ENCODE data around the gene BMPR1A. TPM values are rescaled to one million over a fixed set of nuclear protein-coding genes. Genes with fewer than 3 reads are reported as not detected.
"Not testable (repeated sequence)": the region's sequence is repeated elsewhere in the genome, so short reads cannot be mapped to it uniquely, and the experiment has no call there.

BMPR1A gene
- total and polyA plus RNA-seq, 3 experiments from 2014 or later = 6.4 to 21.9 (median 20.9) TPM

DNA sequence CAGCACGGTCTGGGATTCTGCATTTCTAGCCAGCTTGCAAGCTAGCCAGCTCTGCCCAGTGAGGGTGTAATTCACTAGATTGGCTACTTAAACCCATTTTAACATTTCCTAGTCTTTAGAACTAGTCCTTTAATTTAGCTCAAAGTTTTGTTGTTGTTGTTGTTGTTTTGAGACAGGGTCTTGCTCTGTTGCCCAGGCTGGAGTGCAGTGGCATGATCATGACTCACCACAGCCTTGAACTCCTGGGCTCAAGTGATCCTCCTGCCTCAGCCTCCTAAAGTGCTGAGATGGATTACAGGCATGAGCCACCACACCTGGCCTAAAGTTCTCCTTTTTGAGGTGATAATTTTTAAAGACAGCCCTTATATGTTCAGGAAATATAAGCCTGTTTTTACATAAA, 94.1 kb downstream of the BMPR1A start:
- H3K4me1 ChIP-seq (ENCODE audit: insufficient read depth, low read length) = no peaks in the 10 kb centered on the region
- H3K27ac ChIP-seq (ENCODE audit: low read depth, low read length) = no peak overlapping the region
- H3K9me3 ChIP-seq (ENCODE audit: low read length) = no peaks in the 10 kb centered on the region
- H3K36me3 ChIP-seq (ENCODE audit: insufficient read depth, low read length) = no peaks in the 10 kb centered on the region
- Mint-ChIP-seq H3K9me3 (peaks cover 0 to 10% (median 2%) of the 10 kb centered on the region in 5 donors), H3K27me3 (no peaks in the 10 kb centered on the region), H3K27ac (no peak overlapping the region), H3K36me3 (peaks cover 21 to 24% (median 22%) of the 10 kb centered on the region in 3 donors), H3K4me1 (no peaks in the 10 kb centered on the region), H3K4me3 (no peak overlapping the region)
- DNase-seq = no peak
- no peak overlapping the region for H3K4me3 ChIP-seq (ENCODE audit: low read length)
- no peaks in the 10 kb centered on the region for H3K27me3 ChIP-seq (ENCODE audit: insufficient read depth, low read length, poor library complexity, severe bottlenecking)
- ChIA-PET CTCF (no interaction called here), POLR2A (no interaction called here)

DNA sequence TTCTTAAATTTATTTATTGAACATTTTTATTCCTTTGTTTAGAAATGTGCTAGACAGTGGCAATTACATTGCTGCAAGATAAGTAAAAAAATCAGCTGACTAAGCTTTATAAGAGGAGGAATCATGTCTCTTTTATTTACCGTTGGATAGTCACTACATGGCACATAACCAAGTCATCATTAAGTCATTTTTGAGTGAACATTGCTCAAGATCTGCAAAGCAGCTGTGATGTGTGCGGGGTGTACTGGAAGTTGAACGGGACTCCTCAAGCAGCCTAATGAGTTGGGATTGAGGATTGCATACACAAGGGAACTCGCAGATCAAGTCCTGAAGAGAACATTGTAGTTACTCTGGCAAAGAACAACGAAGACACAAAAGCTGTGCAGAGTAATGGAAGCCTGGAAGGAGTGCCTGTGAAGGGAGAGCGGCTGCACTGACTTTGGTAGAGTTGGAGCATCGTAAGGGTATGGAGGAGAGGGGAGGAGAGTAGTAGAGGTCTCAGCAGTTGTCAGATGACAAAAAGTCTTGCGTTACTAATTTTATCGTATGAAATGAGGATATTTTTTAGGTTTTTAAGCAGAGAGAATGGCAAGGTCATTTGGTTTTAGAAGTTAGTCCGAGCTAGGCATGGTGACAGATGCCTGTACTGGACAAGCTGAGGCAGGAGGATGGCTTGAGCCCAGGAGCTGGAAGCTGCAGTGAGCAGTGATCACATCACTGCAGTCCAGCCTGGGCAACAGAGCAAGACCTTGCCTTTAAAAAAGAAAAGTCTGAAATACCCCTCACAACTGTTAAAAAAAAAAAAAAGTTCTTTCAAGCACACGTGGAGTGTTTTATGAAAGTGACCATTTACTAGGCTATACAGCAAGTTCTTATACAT, 95.1 kb downstream of the BMPR1A start:
- no peak for DNase-seq
- Mint-ChIP-seq H3K4me1 (no peaks in the 10 kb centered on the region), H3K36me3 (peaks cover 19 to 28% (median 21%) of the 10 kb centered on the region in 3 donors), H3K27me3 (no peaks in the 10 kb centered on the region), H3K9me3 (peaks cover 0 to 10% (median 2%) of the 10 kb centered on the region in 5 donors), H3K27ac (no peak overlapping the region), H3K4me3 (no peak overlapping the region)
- Histone ChIP-seq H3K36me3 (ENCODE audit: insufficient read depth, low read length) (no peaks in the 10 kb centered on the region), H3K4me1 (ENCODE audit: insufficient read depth, low read length) (no peaks in the 10 kb centered on the region), H3K27ac (ENCODE audit: low read depth, low read length) (no peak overlapping the region), H3K4me3 (ENCODE audit: low read length) (no peak overlapping the region), H3K9me3 (ENCODE audit: low read length) (no peaks in the 10 kb centered on the region), H3K27me3 (ENCODE audit: insufficient read depth, low read length, poor library complexity, severe bottlenecking) (no peaks in the 10 kb centered on the region)
- ChIA-PET CTCF (no interaction called here), POLR2A (no interaction called here)

DNA sequence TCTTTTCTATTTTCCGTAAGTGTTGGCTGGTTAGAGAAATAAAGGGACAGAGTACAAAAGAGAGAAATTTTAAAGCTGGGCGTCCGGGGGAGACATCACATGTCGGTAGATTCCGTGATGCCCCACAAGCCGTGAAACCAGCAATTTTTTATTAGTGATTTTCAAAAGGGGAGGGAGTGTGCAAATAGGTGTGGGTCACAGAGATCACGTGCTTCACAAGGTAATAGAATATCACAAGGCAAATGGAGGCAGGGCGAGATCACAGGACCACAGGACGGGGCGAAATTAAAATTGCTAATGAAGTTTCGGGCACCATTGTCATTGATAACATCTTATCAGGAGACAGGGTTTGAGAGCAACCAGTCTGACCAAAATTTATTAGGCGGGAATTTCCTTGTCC, 97.2 kb downstream of the BMPR1A start:
- H3K27me3 Mint-ChIP-seq; H3K9me3 Mint-ChIP-seq; DNase-seq; H3K27ac Mint-ChIP-seq; H3K27me3 ChIP-seq (ENCODE audit: insufficient read depth, low read length, poor library complexity, severe bottlenecking); CTCF ChIA-PET; H3K4me1 ChIP-seq (ENCODE audit: insufficient read depth, low read length); H3K4me3 Mint-ChIP-seq; H3K36me3 ChIP-seq (ENCODE audit: insufficient read depth, low read length); POLR2A ChIA-PET; H3K9me3 ChIP-seq (ENCODE audit: low read length); H3K4me1 Mint-ChIP-seq; H3K27ac ChIP-seq (ENCODE audit: low read depth, low read length); H3K4me3 ChIP-seq (ENCODE audit: low read length): not testable (repeated sequence)
- H3K36me3 Mint-ChIP-seq = peaks cover 20 to 28% (median 21%) of the 10 kb centered on the region in 3 donors

DNA sequence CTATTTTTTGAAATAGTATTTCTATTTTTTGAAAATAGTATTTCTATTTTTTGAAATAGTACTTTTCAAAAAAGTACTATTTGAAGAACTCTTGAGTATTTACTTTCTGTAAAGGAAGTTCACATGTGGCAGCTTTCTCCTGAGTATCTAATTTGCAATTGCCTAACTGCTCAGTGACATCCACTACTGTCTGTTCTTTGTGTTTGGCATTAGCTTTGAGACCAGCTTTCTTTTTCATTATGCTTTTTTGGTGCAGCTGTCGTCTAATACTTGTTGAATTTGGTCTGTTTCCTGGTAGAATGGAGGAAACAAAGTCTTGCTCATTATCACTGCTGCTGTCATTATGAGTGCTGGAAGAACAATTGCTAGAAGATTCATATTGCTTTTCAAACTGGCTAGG, 99.1 kb downstream of the BMPR1A start:
- ChIA-PET POLR2A (no interaction called here), CTCF (no interaction called here)
- H3K9me3 Mint-ChIP-seq = peaks cover 0 to 10% (median 2%) of the 10 kb centered on the region in 5 donors
- H3K27ac Mint-ChIP-seq = no peak overlapping the region
- no peak for DNase-seq
- peaks cover 15 to 27% (median 21%) of the 10 kb centered on the region in 3 donors for H3K36me3 Mint-ChIP-seq
- H3K27me3 Mint-ChIP-seq = no peaks in the 10 kb centered on the region
- Histone ChIP-seq H3K36me3 (ENCODE audit: insufficient read depth, low read length) (no peaks in the 10 kb centered on the region), H3K27me3 (ENCODE audit: insufficient read depth, low read length, poor library complexity, severe bottlenecking) (no peaks in the 10 kb centered on the region), H3K27ac (ENCODE audit: low read depth, low read length) (no peak overlapping the region), H3K4me3 (ENCODE audit: low read length) (no peak overlapping the region), H3K4me1 (ENCODE audit: insufficient read depth, low read length) (no peaks in the 10 kb centered on the region), H3K9me3 (ENCODE audit: low read length) (no peaks in the 10 kb centered on the region)
- H3K4me3 Mint-ChIP-seq = no peak overlapping the region
- no peaks in the 10 kb centered on the region for H3K4me1 Mint-ChIP-seq

DNA sequence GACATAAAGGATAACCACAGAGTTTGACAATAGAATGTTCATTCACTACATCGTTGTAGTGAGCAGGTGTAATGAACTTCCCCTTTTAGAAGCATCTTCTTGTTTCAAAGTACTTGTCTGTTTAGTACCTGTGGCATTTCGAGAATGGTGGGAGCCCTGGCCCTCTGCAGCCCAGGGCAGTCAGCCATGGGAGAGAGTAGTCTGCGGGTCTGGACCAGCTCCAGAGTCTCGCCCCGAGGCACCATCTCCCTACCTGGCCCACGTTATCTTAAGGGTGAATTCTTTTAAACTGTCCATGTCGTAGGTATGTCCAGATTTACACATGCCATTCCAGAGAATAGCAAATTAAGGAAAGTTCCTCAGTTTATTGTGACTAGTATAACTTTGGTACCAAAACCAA, 99.7 kb downstream of the BMPR1A start:
- H3K4me1 ChIP-seq (ENCODE audit: insufficient read depth, low read length) = no peaks in the 10 kb centered on the region
- no peak overlapping the region for H3K27ac ChIP-seq (ENCODE audit: low read depth, low read length)
- Mint-ChIP-seq H3K9me3 (peaks cover 0 to 10% (median 2%) of the 10 kb centered on the region in 5 donors), H3K4me1 (no peaks in the 10 kb centered on the region), H3K27me3 (no peaks in the 10 kb centered on the region), H3K4me3 (no peak overlapping the region), H3K36me3 (peaks cover 15 to 27% (median 21%) of the 10 kb centered on the region in 3 donors), H3K27ac (no peak overlapping the region)
- no peaks in the 10 kb centered on the region for H3K9me3 ChIP-seq (ENCODE audit: low read length)
- H3K4me3 ChIP-seq (ENCODE audit: low read length) = no peak overlapping the region
- POLR2A ChIA-PET = no interaction called here
- no peaks in the 10 kb centered on the region for H3K36me3 ChIP-seq (ENCODE audit: insufficient read depth, low read length)
- CTCF ChIA-PET = no interaction called here
- no peaks in the 10 kb centered on the region for H3K27me3 ChIP-seq (ENCODE audit: insufficient read depth, low read length, poor library complexity, severe bottlenecking)
- DNase-seq = no peak

DNA sequence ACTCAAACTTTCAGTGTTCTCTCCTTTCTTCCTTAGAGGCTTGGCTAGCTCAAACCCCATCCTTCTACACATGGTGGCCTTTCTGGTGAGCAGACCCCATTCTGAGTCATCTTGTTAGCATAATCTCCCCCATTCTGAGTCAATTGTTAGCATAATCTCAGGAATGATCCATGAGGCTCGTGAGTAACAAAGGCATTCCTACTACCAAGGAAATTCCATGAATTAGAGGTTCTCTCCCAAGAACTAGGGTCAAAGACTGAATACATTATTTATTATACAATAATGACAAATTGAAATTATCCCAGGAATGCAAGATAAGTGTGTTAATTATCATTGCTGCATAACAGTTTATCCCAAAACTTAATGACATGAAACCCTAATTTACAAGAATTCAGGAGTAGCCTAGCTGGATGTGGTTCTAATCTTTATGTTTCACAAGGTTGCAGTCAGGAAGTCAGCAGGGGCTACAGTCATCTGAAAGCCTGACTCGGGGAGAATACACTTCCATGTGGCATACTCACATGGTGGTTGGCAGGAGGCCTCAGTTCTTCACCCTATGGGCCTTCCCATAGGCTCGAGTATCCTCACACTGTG, 100.8 kb downstream of the BMPR1A start:
- H3K27me3 ChIP-seq (ENCODE audit: insufficient read depth, low read length, poor library complexity, severe bottlenecking) = no peaks in the 10 kb centered on the region
- H3K27ac ChIP-seq (ENCODE audit: low read depth, low read length) = no peak overlapping the region
- Mint-ChIP-seq H3K9me3 (peaks cover 0 to 10% (median 2%) of the 10 kb centered on the region in 5 donors), H3K27me3 (no peaks in the 10 kb centered on the region), H3K27ac (peak overlapping the region in 1 of 8 donors; percentile 58), H3K4me3 (no peak overlapping the region), H3K4me1 (no peaks in the 10 kb centered on the region), H3K36me3 (peaks cover 9 to 18% (median 11%) of the 10 kb centered on the region in 3 donors)
- ChIA-PET CTCF (no interaction called here), POLR2A (no interaction called here)
- H3K4me3 ChIP-seq (ENCODE audit: low read length) = no peak overlapping the region
- DNase-seq = no peak
- no peaks in the 10 kb centered on the region for H3K9me3 ChIP-seq (ENCODE audit: low read length)
- H3K36me3 ChIP-seq (ENCODE audit: insufficient read depth, low read length) = no peaks in the 10 kb centered on the region
- H3K4me1 ChIP-seq (ENCODE audit: insufficient read depth, low read length) = no peaks in the 10 kb centered on the region

DNA sequence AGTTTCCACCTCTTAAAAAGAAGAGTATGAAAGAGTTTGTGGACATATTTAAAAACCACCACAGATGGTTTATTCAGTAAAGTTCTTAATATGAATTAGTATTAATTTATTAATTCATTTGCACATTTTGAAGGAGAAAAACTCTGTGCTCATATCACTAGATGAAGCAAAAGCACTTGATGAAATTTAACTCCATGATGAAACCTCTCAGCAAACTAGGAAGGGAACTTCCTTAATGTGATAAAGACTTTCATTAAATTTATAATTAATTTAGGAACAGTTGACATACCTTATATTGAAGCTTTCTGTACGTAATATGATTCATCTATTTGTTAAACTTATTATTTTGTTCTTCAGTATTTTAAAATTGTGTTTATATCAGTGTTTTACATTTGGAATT, 101.6 kb downstream of the BMPR1A start:
- POLR2A ChIA-PET = no interaction called here
- Mint-ChIP-seq H3K4me1 (no peaks in the 10 kb centered on the region), H3K4me3 (no peak overlapping the region), H3K36me3 (peaks cover 5 to 14% (median 6%) of the 10 kb centered on the region in 3 donors), H3K9me3 (peaks cover 0 to 6% (median 2%) of the 10 kb centered on the region in 5 donors), H3K27me3 (no peaks in the 10 kb centered on the region), H3K27ac (no peak overlapping the region)
- Histone ChIP-seq H3K4me3 (ENCODE audit: low read length) (no peak overlapping the region), H3K27me3 (ENCODE audit: insufficient read depth, low read length, poor library complexity, severe bottlenecking) (no peaks in the 10 kb centered on the region), H3K27ac (ENCODE audit: low read depth, low read length) (no peak overlapping the region), H3K36me3 (ENCODE audit: insufficient read depth, low read length) (no peaks in the 10 kb centered on the region), H3K4me1 (ENCODE audit: insufficient read depth, low read length) (no peaks in the 10 kb centered on the region), H3K9me3 (ENCODE audit: low read length) (no peaks in the 10 kb centered on the region)
- DNase-seq = no peak
- CTCF ChIA-PET = no interaction called here

DNA sequence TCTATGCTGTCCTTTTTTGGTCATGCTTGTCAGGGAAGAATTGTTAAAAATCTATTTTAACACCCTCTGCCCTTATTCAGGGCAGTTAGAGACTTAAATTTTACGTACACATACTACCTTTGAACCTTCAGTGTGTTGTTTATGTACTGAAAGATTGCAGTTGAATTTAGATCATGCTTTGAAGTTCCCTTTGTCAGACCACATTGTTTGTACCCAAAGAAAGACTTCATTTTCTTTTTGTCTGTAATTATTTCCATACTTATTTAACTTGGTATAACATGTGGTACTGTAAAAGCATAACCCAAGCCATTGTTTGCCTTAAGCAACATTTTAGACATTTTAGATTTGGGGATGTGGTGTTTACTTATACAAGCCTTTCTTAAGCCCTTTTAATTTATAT, 104.9 kb downstream of the BMPR1A start:
- ChIA-PET POLR2A (no interaction called here), CTCF (no interaction called here)
- no peak overlapping the region for H3K27ac ChIP-seq (ENCODE audit: low read depth, low read length)
- peaks cover 0 to 11% (median 0%) of the 10 kb centered on the region in 3 donors for H3K36me3 Mint-ChIP-seq
- H3K9me3 Mint-ChIP-seq = no peaks in the 10 kb centered on the region
- no peak overlapping the region for H3K27ac Mint-ChIP-seq
- no peak overlapping the region for H3K4me3 ChIP-seq (ENCODE audit: low read length)
- DNase-seq = no peak
- no peaks in the 10 kb centered on the region for H3K36me3 ChIP-seq (ENCODE audit: insufficient read depth, low read length)
- no peaks in the 10 kb centered on the region for H3K4me1 Mint-ChIP-seq
- H3K27me3 Mint-ChIP-seq = peaks cover 0 to 2% of the 10 kb centered on the region in 2 donors
- H3K9me3 ChIP-seq (ENCODE audit: low read length) = no peaks in the 10 kb centered on the region
- H3K4me1 ChIP-seq (ENCODE audit: insufficient read depth, low read length) = no peaks in the 10 kb centered on the region
- H3K4me3 Mint-ChIP-seq = no peak overlapping the region
- H3K27me3 ChIP-seq (ENCODE audit: insufficient read depth, low read length, poor library complexity, severe bottlenecking) = no peaks in the 10 kb centered on the region

Data from CD8-positive, alpha-beta memory T cell (primary cell).